NCI-H226 (cell line): ENCODE data around the gene CCNY.
"Not testable (repeated sequence)": the region's sequence is repeated elsewhere in the genome, so short reads cannot be mapped to it uniquely, and the experiment has no call there.

Experiments used
- DNase-seq: peaks from one replicate; pipeline ENCODE4 v3.0.0-alpha.2; 2015

The CCNY gene

DNA sequence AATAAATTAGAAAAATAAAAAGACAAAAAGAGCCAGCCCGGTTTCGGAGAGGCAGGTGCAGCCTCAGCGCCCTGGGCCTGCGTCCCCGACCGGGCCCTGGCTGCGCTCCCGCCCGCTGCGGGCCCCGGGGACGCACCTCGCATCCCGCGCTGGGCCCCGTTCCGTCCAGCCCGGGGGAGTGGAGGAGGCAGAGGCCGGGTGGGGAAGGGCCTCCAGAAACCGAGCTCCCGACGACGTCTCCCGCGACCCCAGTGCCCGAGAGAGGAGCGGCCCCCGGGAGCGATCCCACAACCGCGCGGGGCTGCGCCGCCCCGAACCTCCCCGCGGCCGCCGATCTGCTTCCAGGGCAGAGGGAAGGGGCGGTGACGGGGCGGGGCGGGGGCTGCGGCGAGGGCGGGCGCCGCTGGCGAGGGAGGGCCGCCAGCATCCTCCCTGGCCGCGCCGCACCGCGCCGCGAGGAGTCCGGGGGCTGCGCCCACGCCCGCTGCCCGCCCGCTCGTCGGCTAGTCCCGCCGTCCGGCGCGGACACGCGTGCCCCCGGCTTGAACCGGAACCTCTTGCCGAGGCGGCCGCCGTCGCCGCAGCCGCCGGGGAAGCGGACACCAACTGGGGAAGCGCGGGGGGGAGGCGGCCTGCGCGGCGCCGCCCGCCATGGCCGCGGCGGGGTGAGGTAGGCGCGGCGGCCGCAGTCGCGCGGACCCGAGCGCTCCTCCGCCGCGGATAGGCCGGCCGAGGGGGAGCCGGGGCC lies at the start of gene CCNY:
CCNY (plus strand) TSS at position 426 of the 748 bp plus-strand sequence. CDS start 545 bp downstream, outside the sequence.
- DNase-seq, result peak; percentile 55

DNA sequence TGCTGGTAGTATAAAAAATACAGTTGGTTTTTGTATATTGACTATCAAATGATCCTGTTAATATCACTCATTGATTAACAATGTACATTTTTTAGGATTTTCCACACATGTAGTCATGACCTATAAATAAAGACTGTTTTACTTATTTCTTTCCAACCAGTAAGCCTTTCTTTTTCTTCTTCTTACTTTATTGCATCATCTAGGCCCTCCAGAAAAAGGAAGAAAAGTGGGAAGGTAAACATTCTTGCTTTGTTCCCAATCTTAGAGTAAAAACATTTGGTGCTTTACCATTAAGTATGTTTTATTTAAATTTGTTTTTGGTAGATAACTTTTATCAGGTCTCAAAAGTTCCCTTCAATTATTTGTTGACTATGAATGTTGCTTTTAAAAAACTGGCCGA lies 47.1 kb upstream of the CCNY start:
- no peak for DNase-seq

DNA sequence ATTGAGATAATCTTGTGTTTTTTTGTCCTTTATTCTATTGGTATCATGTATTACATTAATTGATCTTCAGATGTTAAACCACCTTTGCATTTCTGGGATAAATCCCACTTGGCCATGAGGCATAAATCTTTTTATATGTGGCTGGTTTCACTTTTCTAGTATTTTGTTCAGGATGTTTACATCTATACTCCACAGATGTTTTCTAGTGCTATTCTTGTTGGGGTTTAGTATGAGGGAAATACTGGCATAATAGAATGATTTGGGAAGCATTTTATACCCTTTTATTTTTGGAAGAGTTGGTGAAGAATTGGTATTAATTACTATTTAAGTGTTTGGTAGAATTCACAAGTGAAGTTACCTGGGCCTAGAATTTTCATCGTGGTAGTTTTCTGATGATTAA lies 41.8 kb upstream of the CCNY start:
- no peak for DNase-seq

DNA sequence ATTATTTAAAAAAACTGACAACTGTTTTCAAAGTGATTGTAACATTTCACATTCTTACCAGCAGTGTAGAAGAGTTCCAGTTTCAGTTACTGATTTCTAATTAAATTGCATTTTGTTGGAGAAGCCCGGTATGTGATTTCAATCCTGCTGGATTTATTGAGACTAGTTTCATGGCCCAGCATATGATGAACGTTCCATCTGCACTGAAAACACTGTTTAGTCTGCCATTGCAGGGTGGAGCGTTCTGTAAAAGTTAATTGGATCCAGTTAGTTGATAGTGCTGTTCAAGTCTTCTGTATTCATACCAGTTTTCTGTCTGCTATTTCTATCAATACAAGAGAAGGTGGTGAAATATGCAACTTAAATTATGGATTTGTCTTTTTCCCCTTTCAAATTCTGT lies 37.3 kb upstream of the CCNY start:
- no peak for DNase-seq

DNA sequence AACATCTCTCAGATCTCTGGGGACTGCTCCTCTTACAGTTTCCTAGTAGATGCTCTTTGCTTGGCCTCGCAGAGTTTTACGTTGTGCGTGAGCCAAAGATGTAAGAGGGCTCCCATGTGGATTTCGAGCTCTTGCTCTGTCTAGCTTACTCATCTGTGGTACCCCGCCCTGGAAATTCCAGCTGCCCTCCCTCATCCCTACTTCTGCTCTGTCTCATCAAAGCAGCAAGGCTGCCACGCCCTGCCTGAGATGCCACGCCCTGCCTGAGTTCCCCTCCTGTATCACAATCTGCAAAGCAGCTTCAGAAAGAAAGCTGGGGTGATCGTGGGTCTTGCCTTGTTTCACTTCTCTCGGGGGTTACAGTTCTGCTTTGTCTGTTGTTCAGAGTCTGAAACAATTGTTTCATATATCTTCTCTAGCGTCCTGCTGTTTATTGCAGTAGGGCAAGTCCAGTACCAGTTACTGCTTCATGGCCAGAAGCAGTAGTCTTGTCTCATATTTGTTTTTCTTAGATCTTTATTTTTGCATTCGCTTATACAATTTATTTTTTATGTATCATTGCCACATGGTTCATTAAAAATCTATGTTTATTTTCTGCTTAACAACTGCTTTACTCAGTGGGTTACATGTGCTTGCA lies 36.1 kb upstream of the CCNY start:
- peak; percentile 78 for DNase-seq

DNA sequence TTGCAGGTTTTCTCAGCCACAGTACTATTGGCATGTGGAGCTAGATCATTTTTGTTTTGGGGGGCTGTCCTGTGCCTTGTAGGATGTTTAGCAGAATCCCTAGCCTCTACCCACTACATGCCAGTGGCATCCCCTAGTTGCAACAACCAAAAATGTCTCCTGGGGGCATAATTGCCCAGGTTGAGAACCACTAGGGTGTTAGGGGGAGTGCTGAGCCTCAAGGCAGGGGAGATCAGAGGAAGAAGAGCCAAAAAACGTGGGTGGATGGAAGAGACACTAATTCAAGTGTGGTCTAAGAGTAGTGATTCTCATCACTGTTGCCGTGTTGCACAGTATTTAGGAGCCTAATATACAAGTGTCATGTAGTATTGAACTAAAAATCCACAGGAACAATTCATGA lies 31.7 kb upstream of the CCNY start:
- DNase-seq, result no peak

DNA sequence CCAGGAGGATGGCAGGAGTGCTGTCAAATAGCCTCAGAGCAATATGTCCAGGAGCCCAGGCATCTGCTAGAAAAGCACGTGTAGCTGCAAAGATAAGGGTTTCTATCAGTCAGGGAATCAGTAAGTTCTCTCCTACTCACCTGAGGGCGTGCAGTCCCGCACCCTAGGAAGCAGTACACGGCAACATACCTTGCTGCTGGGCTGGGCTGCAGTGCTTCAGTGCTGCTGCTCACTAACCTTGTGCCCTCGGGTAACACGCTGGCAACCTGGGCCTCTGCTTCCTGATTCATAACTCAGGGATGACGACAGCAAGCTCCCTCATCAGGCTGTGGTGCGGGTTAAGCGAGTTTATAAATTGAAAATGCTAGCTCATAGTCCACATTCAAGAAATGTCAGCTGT lies 29.5 kb upstream of the CCNY start:
- DNase-seq, result peak; percentile 68

DNA sequence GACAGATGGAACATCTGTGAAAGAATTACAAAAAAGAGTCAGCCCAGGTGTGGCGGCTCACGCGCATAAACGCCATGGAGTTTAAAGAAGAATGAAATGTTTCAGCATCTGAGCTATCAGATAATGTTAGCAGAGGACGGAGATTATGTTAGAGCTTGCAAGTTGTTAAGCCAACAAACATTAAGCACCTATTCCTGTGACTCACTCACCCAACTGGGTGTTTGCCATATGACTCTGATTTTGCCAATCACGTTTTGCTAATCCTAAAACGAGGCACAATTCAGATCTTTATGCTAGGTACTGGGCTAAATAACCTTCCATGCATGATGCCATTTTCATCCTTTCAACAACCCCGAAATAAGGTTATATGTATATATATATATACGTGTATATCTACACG lies 29.0 kb upstream of the CCNY start:
- DNase-seq, result peak; percentile 35

DNA sequence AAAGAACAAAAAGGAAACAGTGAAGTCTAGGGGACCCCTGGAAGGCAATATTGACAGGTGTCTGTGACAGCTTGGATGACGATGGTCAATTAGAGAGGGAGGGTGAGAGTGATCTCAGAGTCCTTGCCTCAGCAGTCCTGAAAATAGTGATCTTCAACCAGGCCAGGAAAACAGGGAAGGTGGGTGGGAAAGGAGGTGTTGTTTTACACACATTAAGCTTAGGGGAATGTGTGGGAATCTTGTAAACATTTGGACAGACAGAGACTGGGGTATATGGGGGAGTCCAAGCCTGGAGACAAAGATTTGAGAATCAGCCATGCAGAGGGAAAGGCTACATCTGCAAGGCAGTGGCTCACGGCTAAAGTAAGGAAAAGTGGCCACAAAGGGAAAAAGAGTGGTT lies 27.5 kb upstream of the CCNY start:
- DNase-seq, result no peak

DNA sequence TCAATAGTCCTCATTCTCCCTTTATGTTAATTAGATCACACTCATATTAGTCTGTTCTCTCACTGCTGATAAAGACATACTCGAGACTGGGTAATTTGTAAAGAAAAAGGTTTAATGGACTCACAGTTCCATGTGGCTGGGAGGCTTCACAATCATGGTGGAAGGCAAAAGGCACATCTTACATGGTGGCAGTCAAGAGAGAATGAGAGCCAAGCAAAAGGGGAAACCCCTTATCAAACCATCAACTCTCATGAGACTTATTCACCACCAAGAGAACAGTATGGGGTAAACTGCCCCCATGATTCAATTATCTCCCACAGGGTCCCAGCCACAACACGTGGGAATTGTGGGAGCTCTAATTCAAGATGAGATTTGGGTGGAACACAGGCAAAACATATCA lies 22.2 kb upstream of the CCNY start:
- DNase-seq, result not testable (repeated sequence)

DNA sequence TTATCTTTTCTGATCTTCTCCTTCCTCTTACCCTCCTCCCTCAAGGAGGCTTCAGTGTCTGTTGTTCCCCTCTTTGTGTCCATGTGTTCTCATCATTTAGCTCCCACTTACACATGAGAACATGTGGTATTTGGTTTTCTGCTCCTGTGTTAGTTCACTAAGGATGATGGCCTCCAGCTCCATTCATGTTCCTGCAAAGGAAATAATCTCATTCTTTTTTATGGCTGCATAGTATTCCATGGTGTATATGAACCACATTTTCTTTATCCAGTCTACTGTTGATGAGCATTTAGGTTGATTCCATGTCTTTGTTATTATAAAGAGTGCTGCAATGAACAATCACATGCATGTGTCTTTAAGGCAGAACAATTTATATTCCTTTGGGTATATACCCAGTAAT lies 21.1 kb upstream of the CCNY start:
- DNase-seq, result not testable (repeated sequence)

DNA sequence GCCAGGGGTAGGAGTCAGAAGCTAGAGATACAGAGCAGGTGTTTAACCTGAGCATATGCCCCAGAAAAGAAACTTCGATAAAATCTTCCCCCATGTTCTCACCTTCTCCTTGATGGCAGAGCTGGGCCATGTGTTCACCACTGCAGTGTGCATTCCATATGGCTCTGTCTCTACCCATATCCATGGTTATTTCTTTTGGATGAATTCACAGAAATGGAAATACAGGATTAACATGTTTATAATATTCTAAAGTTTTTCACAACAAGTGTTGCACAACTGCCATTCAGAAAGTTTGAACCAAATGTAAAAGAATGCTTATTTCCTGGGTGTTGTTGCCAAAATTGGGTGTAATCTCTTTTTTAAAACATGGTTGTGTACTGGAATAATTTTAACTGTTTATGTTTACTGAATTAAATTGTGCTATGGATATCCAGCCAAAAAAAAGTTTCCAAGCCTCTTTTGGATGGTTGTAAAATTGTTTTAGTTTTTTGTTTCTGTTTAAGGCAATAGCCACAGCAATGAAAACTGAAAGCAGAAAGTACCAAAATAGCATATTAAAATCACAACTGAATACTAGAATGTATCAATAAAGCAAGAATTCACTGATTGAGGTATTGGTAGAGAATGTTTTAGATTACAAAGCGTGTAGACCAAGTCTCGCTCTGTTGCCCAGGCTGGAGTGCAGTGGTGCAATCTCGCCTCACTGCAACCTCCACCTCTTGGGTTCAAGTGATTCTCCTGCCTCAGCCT lies 19.9 kb upstream of the CCNY start:
- no peak for DNase-seq

DNA sequence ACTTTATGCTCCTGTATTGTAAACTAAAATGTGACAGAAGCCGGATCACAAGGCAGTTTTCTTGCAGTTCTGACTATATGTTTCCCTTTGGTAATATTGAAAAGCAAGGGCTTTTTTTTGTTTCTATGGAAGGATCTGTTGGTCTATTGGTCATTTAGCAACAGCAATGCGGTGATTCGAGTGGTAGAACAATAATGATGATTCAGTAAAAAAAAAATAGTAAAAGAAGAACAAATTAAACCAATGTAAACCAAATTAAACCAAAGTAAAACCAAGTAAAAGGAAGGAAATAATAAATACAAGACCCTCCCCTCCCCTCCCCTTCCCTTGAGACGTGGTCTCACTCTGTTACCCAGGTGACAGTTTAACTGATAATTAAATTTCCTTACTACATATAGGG lies 17.8 kb upstream of the CCNY start:
- DNase-seq, result no peak

DNA sequence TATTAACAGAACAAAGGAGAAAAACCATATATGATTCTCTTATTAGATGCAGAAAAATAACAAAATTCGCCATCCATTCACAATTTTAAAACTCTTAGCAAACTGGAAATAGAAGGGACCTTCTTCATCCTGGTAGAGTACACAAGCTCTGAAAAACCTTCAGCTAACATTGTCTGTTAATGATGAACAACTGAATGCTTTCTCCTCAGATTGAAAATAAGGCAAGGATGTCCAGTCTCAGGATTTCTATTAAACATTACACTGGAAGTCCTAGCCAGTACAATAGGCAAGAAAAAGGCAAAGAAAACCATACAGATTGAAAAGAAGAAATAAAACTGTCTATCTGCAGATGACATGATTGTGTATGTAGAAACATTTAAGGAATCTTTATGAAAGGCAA lies 16.0 kb upstream of the CCNY start:
- no peak for DNase-seq

DNA sequence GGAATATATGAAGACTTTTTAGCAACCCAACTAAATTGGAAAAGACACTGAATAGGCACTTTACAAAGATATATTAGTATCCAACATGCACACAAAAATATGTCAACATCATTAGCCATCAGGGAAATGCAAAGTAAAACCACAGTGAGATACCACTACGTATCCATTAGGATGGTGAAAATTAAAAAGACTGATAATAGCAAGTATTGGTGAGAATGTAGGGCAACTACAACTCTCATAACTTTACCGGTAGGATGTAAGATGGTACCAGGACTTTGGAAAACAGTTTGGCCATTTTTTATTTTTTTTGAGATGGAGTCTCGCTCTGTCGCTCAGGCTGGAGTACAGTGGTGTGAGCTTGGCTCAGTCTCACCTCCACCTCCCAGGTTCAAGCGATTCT lies 13.7 kb upstream of the CCNY start:
- DNase-seq, result no peak

DNA sequence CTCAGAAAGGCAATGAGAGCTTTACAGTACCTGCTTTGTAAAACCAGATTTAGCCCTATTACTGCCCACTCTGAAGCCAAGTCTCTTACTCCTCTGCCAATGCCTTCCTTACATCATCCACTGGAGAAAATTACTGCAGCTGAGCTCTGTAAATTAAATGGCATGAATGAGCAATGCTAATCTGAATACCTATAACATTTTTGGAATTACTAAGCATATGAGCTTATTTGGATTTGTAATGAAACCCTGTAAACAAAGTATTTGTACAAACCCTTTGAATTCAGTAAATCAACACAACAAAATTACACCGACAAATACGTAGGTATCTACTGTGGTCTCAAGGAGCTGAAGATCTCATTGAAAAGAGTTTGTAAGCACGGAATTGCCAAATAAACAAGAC lies 12.1 kb upstream of the CCNY start:
- DNase-seq, result no peak

DNA sequence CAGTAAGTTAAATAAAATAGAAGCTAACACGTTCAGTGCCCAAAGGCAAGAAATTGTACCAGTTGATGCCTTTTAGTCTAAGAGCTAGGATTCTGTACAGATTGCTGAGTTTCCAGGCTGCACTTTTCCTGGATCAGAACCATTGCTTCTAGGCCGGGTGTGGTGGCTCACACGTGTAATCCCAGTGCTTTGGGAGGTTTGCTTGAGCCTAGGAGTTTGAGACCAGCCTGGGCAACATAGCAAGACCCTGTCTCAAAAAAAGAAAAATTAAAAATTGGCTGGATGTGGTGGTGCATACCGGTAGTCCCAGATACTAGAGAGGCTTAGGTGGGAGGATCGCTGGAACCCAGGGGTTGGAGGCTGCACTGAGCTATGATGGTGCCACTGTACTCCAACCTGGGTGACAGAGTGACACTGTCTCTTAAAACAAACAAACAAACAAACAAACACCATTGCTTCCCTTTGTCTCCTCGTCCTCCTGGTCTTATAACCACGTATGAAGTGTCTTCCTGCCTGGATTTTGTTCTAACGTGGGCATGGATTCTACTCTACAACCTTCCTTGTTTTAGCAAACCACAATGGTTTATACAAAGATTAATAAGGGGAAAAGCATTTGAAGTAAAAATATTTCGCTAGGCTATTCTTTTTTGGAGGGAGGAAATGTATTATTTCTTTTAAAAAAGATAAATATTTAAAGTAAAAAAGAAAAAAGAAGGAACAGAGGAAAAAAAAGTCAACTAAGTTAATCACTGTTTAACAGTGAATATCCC lies 9.7 kb upstream of the CCNY start:
- DNase-seq, result no peak

DNA sequence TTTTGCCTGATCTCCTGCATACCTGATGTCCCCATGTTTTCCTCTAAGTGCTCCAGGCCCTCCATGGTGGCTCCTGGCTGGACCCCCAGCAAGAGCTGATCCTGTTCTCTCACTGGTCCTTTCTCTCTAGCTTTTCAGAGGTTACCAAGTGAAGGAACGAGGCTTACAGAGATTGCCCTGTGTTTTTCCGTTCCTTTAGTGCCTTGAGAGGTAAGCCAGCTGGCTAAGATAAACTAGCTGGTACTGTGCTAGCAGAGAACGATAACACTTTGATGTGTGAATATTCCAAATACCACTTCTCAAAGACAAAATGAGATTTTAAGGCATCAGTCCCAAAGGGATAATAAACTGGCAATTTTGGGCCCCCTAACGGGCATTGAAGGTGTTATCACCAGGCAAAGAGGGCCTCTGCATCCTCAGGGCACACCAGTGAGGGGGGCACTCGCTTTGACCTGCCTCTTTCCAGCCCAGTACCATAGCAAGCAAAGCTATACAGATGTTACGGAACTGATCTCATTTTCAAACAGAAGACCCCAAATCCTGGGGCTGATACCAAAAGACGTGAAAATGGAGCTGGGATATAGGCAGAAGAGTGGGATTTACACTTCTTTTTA lies 8.4 kb upstream of the CCNY start:
- DNase-seq, result no peak

DNA sequence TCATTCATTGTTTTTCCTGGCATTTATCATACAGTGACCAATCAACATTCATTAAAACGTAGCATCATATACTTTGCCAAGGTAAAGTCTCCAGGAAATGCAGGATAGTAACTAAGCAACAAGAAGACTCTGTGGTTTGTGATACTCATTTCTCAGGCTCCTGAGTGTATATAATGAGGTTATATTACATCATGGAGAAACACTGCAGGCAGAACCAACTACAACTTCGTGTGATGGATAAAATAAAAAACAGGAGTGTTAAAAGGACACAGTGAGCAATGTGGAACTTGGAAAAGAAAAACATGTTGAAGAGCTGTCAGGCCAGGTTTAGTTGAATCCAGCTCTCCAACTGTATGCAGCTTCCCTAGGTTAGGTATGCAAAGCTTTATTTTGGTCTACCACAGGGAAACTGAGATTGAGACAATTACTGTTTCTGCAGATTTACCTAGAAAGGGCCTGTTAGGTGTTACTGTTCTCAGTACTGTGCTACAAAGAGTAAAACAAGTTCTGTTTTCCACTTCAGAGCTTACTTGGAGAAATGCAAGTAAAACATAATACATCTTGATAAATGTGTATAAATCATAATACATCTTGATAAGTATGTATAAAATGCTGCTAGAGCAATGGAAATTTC lies 7.8 kb upstream of the CCNY start:
- DNase-seq, result peak; percentile 74

DNA sequence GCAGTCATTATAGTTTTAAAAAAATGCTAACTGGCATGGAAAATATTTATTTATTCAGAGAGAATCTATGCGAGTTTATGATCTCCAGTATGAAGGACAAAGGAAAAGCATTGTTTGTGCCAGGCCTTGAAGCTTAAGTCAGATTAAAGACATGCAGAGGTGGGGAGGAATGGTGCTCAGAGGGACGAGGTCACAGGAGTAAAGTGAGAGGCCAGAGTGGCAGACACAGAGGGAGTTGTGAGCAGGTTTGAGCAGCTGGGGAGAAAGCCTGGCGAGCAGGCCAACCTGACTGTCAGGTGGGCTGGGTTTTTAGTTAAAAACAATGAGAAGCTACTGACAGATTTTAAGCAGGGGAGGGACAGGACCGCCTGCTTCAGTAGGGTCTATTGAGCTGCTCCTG lies 6.8 kb upstream of the CCNY start:
- no peak for DNase-seq

DNA sequence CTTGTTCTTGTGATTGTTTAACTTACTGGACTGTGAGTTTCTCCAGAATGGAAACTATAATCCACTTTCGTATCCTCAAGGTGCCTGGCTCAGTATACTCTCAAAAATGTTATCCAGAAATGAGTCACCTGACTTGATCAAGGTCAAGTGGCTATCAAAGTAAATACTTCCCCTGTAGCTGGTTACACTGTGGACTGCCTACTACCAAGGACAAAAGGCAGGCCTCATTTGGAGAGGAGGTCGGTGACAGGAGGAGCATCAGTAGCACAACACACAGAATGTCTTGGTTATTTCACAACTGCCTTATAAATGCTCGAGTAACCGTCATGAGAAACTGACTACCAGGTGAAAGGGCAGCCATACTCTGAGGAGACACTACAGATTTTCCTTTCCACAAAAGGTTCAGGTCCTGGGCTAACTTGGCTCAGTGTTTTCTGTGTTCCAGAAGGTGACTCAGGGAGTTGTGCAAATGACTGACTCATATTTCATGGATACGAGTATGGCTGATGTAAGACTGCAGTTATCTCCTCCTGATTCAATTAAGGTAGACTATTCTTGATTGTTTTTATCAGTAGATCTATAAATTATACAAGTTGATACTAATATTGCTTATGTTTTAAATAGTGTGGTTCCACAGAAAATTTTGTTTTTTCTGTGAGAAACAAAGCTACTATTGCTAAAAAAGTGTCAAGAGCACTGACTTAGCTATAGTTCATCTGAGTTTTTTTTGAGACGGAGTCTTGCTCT lies 4.2 kb upstream of the CCNY start:
- peak; percentile 80 for DNase-seq

DNA sequence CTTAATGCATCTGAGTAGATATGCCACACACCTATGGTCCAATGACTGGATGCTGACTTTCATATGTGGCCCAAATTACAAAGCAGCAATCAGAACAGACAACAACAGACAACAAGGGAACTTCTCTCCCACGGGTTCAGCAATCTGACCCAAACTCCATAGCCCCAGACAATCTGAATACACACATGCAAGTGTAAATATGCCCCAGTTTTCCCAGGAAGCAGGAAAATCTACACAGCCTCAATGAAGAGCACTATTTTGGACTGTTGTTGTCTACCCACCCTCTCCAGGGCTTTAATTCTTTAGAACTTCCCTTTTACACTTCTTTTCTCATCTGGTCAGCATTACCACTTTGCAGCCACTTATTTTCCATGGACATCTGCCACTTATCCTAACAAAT lies 2.0 kb upstream of the CCNY start:
- no peak for DNase-seq
